Hematopoietic multipotent progenitor cell (in vitro differentiated cells): Measurements from ENCODE around the gene PLXNA2. TPM values are rescaled to one million over a fixed set of nuclear protein-coding genes. Genes with fewer than 3 reads are reported as not detected.

Experiments
- DNase-seq, 3 donors: peaks; one replicate each; pipeline ENCODE4 v3.0.0-alpha.2; 2011 to 2015; ENCODE audit warnings: low read depth in 2 of 3, low spot score in 2 of 3
- small RNA-seq: library from RNA; depleted of rRNA; stranded (forward); fragments of <200 nt; gene quantifications from one replicate; pipeline ENCODE3, GENCODE V24; 2012
- total RNA-seq: library from RNA; depleted of rRNA; stranded (reverse); fragments of >200 nt; gene quantifications from one replicate; pipeline ENCODE4 v1.2.3, GENCODE V29; 2012

Gene PLXNA2
- total RNA-seq, 1 donor: 0.27 TPM

GRCh38 chr1:207985996-207986395 lies 258.2 kb downstream of the PLXNA2 start:
- no peak for DNase-seq

- DNase-seq: no peak
Observed at GRCh38 chr1:207984831-207985572, 259.2 kb downstream of the PLXNA2 start.

GRCh38 chr1:207983044-207983635 lies 261.0 kb downstream of the PLXNA2 start:
- DNase-seq: no peak

DNA sequence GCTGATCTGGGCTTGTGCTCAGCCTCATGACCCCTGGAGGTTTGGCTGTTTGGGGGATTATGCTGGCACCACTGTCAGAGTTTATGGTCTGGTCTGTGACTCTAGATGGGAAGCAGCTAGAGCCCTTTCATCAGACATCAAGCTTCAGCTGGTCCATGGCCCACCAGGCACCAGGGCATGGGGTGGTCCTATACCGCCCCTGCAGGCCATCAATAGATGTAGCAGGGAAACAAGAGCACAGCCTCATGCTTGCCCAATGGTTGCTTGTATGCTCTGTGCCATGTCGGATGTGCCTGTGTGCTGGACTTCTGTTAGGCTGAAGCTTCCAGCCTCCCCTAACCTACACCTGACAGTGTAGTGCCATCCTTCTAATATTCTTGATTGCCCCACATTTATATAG lies 262.2 kb downstream of the PLXNA2 start:
- no peak for DNase-seq

- no peak for DNase-seq
Observed at GRCh38 chr1:207978441-207978840, 265.7 kb downstream of the PLXNA2 start.

GRCh38 chr1:207977876-207978275 lies 266.3 kb downstream of the PLXNA2 start:
- no peak for DNase-seq

GRCh38 chr1:207973898-207974568 lies 270.2 kb downstream of the PLXNA2 start:
- DNase-seq: peak in 2 of 3 donors; percentile 48 to 75

GRCh38 chr1:207972337-207972736 lies 271.8 kb downstream of the PLXNA2 start:
- no peak for DNase-seq

Small RNA genes within 50 kb of the gene (small RNA-seq; reads per million reads assigned to genes)
- not detected for gene AL606753.1
